ENCODE results near the gene LPCAT1. TPM values are rescaled to one million over a fixed set of nuclear protein-coding genes. Genes with fewer than 3 reads are reported as not detected.
"Not testable (repeated sequence)": the region's sequence is repeated elsewhere in the genome, so short reads cannot be mapped to it uniquely, and the experiment has no call there.

The LPCAT1 gene
- total RNA-seq, 2 experiments from 2014 or later: 94.2 to 102 TPM

- CTCF ChIA-PET: no interaction called here
- POLR2A ChIA-PET: interaction anchor here (1.0 kb wide), 1 partner anchor 24 kb away, joined by 3 read pairs; no protein-coding TSS in a partner anchor
Measured at GRCh38 chr5:1514027-1514818, 9.5 kb downstream of the LPCAT1 start.

GRCh38 chr5:1513326-1514026 is 10.3 kb downstream of the LPCAT1 start:
- POLR2A ChIA-PET: interaction anchor here (1.0 kb wide), 1 partner anchor 23 kb away, joined by 3 read pairs; no protein-coding TSS in a partner anchor
- CTCF ChIA-PET: no interaction called here

- POLR2A ChIA-PET: interaction anchor here (0.6 kb wide), 1 partner anchor 8 kb away, joined by 3 read pairs; no protein-coding TSS in a partner anchor
- CTCF ChIA-PET: interaction anchor here (0.6 to 1.3 kb wide), 3 partner anchors 10 to 132 kb away, joined by 3 read pairs; no protein-coding TSS in a partner anchor
Measured at GRCh38 chr5:1512541-1513291, 11.0 kb downstream of the LPCAT1 start.

GRCh38 chr5:1511651-1512540 is 11.9 kb downstream of the LPCAT1 start:
- CTCF ChIA-PET: interaction anchor here (0.6 to 1.3 kb wide), 3 partner anchors 9 to 133 kb away, joined by 3 read pairs; no protein-coding TSS in a partner anchor

GRCh38 chr5:1511048-1511447 is 12.7 kb downstream of the LPCAT1 start:
- POLR2A ChIA-PET: no interaction called here
- CTCF ChIA-PET: no interaction called here

More at GRCh38 chr5:1511651-1512540, 11.9 kb downstream of the LPCAT1 start:
- POLR2A ChIA-PET: interaction anchor here (0.6 kb wide), 1 partner anchor 9 kb away, joined by 3 read pairs; no protein-coding TSS in a partner anchor

GRCh38 chr5:1510631-1511030 is 13.1 kb downstream of the LPCAT1 start:
- ChIA-PET POLR2A (no interaction called here), CTCF (no interaction called here)

- ChIA-PET CTCF (no interaction called here), POLR2A (no interaction called here)
Measured at GRCh38 chr5:1510151-1510561, 13.6 kb downstream of the LPCAT1 start.

GRCh38 chr5:1509346-1510085 is 14.2 kb downstream of the LPCAT1 start:
- POLR2A ChIA-PET: no interaction called here
- CTCF ChIA-PET: no interaction called here

- CTCF ChIA-PET: interaction anchor here (1.9 kb wide), 1 partner anchor 29 kb away, joined by 4 read pairs; no protein-coding TSS in a partner anchor
- POLR2A ChIA-PET: no interaction called here
Measured at GRCh38 chr5:1508659-1509290, 15.0 kb downstream of the LPCAT1 start.

GRCh38 chr5:1507961-1508658 is 15.7 kb downstream of the LPCAT1 start:
- POLR2A ChIA-PET: interaction anchor here (0.8 kb wide), 1 partner anchor 8 kb away, joined by 3 read pairs; no protein-coding TSS in a partner anchor
- CTCF ChIA-PET: interaction anchor here (0.6 to 1.9 kb wide), 2 partner anchors 28 to 64 kb away, joined by 3 to 4 read pairs; no protein-coding TSS in a partner anchor

GRCh38 chr5:1507457-1507856 is 16.3 kb downstream of the LPCAT1 start:
- POLR2A ChIA-PET: interaction anchor here (0.8 kb wide), 1 partner anchor 9 kb away, joined by 3 read pairs; no protein-coding TSS in a partner anchor
- CTCF ChIA-PET: interaction anchor here (0.6 to 1.9 kb wide), 2 partner anchors 28 to 64 kb away, joined by 3 to 4 read pairs; no protein-coding TSS in a partner anchor

- CTCF ChIA-PET: interaction anchor here (1.9 kb wide), 1 partner anchor 27 kb away, joined by 4 read pairs; no protein-coding TSS in a partner anchor
- POLR2A ChIA-PET: no interaction called here
Measured at GRCh38 chr5:1507014-1507375, 16.8 kb downstream of the LPCAT1 start.

GRCh38 chr5:1506242-1507013 is 17.3 kb downstream of the LPCAT1 start:
- ChIA-PET POLR2A (no interaction called here), CTCF (interaction anchor here (1.2 kb wide), 1 partner anchor 10 kb away, joined by 3 read pairs; no protein-coding TSS in a partner anchor)

GRCh38 chr5:1505506-1506241 is 18.1 kb downstream of the LPCAT1 start:
- ChIA-PET POLR2A (no interaction called here), CTCF (interaction anchor here (1.2 kb wide), 1 partner anchor 11 kb away, joined by 3 read pairs; no protein-coding TSS in a partner anchor)

GRCh38 chr5:1505089-1505488 is 18.7 kb downstream of the LPCAT1 start:
- CTCF ChIA-PET: interaction anchor here (1.2 kb wide), 1 partner anchor 12 kb away, joined by 3 read pairs; no protein-coding TSS in a partner anchor
- POLR2A ChIA-PET: not testable (repeated sequence)
